Osteocyte (in vitro differentiated cells): ENCODE results near the gene GRID1. TPM values are rescaled to one million over a fixed set of nuclear protein-coding genes. Genes with fewer than 3 reads are reported as not detected.

Experiments
- DNase-seq: peaks from one replicate; pipeline ENCODE4 v3.0.0; 2021; ENCODE audit warnings: mixed read lengths; ENCODE audit not compliant: unreplicated experiment; ENCODE audit errors: extremely low spot score
- H3K27ac Mint-ChIP-seq: one replicate; pipeline ENCODE4 v1.8.0; 2021; ENCODE audit warnings: mild to moderate bottlenecking, mixed read lengths; ENCODE audit not compliant: unreplicated experiment
- H3K27me3 Mint-ChIP-seq: one replicate; pipeline ENCODE4 v1.8.0; 2021; ENCODE audit warnings: mixed read lengths; ENCODE audit not compliant: unreplicated experiment
- H3K36me3 Mint-ChIP-seq: one replicate; pipeline ENCODE4 v1.8.0; 2021; ENCODE audit warnings: mixed read lengths; ENCODE audit not compliant: unreplicated experiment
- H3K4me1 Mint-ChIP-seq: one replicate; pipeline ENCODE4 v1.8.0; 2021; ENCODE audit warnings: mixed read lengths; ENCODE audit not compliant: unreplicated experiment
- H3K4me3 Mint-ChIP-seq: one replicate; pipeline ENCODE4 v1.8.0; 2021; ENCODE audit warnings: mild to moderate bottlenecking, moderate library complexity, mixed read lengths; ENCODE audit not compliant: unreplicated experiment
- H3K9me3 Mint-ChIP-seq: one replicate; pipeline ENCODE4 v1.8.0; 2021; ENCODE audit warnings: mixed read lengths; ENCODE audit not compliant: unreplicated experiment
- total RNA-seq: library from RNA; stranded (reverse); gene quantifications from 2 replicates; pipeline ENCODE4 v1.2.1, GENCODE V29; 2021
- TF ChIP-seq, protein P1 (sequence below): fragments of 200-600 bp; sonication (generic); IDR thresholded peaks from 2 replicates; pipeline ENCODE4 v1.5.0; 2021; ENCODE audit warnings: antibody characterized with exemption, mild to moderate bottlenecking, moderate library complexity

The GRID1 gene
- total RNA-seq, 1 donor from 2014 or later: 0.11 TPM

DNA sequence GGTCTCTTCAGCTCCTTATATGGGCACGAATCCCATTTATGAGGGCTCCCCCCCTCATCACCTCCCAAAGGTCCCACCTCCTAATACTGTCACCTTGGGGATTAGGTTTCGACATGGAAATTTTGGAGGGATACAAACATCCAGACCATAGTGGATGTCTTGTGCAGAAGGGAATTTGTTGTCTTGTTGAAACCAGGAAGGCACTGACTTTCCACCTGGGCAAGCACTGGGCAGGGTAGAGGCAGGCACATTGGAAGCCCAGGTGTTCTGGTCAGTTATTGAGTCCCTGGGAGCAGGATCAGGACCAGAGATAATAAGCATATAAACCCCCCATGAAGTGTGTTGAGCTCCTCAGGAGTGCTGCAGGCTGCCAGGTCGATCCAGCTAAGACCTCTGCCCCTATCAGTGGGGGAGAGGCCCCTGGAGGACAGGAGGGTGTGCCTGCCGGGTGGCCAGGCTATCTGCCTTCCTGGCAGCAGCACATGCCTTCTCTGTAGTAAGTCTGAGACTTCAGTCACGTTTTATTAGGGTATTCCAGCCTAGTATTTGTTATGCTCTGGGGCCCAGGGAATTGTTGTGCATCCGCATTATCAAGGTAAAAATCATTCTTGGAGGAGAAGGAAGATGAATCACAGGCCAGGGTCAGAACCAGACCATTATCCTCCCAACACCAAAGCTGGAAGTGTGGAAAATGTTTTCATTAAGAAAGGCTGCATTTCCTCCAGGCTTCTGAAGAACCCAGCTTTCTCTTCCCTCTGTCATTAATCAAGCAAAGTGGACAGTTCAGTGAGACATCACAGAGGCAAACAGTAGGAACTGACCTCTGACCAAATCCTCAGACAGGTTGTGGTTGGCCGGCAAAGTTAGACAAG, 503.1 kb downstream of the GRID1 start:
- Mint-ChIP-seq H3K4me1 (no peaks in the 10 kb centered on the region), H3K9me3 (peaks cover 5% of the 10 kb centered on the region), H3K27ac (no peak overlapping the region), H3K27me3 (peaks cover 4% of the 10 kb centered on the region), H3K4me3 (no peak overlapping the region), H3K36me3 (no peaks in the 10 kb centered on the region)
- TF ChIP-seq, protein P1, sequence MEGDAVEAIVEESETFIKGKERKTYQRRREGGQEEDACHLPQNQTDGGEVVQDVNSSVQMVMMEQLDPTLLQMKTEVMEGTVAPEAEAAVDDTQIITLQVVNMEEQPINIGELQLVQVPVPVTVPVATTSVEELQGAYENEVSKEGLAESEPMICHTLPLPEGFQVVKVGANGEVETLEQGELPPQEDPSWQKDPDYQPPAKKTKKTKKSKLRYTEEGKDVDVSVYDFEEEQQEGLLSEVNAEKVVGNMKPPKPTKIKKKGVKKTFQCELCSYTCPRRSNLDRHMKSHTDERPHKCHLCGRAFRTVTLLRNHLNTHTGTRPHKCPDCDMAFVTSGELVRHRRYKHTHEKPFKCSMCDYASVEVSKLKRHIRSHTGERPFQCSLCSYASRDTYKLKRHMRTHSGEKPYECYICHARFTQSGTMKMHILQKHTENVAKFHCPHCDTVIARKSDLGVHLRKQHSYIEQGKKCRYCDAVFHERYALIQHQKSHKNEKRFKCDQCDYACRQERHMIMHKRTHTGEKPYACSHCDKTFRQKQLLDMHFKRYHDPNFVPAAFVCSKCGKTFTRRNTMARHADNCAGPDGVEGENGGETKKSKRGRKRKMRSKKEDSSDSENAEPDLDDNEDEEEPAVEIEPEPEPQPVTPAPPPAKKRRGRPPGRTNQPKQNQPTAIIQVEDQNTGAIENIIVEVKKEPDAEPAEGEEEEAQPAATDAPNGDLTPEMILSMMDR: no peak
- DNase-seq: no peak

DNA sequence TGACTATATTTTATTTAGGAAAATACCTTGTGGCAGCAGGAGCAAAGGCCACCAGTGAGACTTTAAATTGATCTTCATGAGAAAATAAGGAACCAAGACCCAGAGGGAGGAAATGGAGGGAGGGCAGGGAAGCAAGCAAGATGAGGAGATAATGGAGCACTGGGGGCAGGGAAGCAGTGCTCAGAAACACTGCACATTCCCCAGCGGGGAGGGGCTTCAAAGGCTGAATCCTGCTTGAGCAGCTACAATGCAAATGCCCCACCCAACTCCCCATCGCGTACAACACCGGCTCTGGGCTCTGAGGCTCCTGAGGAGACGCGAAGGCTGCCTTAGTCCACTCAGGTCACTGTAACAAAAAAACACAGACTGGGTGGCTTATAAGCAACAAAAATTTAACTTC, 503.8 kb downstream of the GRID1 start:
- Mint-ChIP-seq H3K9me3 (peaks cover 5% of the 10 kb centered on the region), H3K4me1 (no peaks in the 10 kb centered on the region)
- TF ChIP-seq, protein P1: no peak

DNA sequence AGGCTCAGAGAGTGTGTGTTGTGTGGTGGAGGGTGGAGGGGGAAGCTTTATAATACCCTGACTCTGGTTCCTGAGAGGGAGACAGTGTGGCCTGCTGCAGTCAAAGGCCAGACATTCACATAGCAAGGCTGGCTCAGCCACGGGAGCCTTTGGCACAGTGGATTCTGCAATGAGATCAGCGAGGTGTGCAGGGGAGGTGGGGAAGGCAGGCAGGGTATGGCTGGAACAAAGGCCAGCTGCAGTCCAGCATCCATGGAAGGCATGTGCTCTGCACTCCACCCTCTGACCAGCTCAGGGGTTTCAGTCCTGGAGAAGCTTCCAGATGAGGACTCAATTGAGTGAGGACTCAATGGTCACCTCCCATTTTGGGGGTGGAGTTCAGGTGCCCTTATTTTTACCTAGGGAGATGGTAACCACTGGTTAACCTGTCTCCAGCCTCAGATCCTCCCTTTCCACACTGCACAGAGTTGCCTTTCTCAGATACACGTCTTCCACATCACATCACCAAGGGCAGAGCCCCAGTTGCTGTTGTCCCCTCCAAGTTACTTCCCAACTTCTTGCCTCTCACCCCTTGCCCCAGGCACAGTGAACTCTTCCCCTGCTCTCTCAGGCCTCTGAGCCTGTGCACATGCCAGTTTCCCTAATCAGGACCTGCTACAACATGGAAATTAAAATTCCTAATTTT, 504.9 kb downstream of the GRID1 start:
- TF ChIP-seq, protein P1: no peak
- Mint-ChIP-seq H3K27me3 (peaks cover 4% of the 10 kb centered on the region), H3K9me3 (peaks cover 12% of the 10 kb centered on the region), H3K27ac (no peak overlapping the region), H3K36me3 (no peaks in the 10 kb centered on the region), H3K4me3 (no peak overlapping the region), H3K4me1 (no peaks in the 10 kb centered on the region)
- DNase-seq: no peak

More for the DNA sequence above, 503.8 kb downstream of the GRID1 start:
- H3K36me3 Mint-ChIP-seq: no peaks in the 10 kb centered on the region
- no peak overlapping the region for H3K27ac Mint-ChIP-seq
- no peak overlapping the region for H3K4me3 Mint-ChIP-seq
- no peak for DNase-seq
- H3K27me3 Mint-ChIP-seq: peaks cover 4% of the 10 kb centered on the region

DNA sequence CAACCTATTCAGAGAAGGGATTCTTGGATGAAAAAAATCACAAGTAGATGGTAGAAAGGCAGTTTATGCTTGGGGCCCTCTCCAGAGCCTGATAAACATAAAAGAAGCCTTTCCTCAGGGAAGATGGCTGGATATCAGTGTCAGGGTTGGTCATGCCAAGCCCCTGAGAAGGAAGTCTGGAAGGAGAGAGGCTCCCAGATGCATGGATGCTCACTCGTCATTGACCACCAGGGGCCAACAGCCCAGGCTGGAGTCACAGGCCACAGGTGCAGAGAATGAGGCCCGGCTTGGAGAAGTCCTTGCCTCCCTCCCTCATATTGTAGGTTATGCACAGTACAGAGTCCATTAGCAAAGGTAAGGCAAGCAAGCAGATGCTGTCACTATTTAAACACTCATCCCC, 506.7 kb downstream of the GRID1 start:
- Mint-ChIP-seq H3K36me3 (no peaks in the 10 kb centered on the region), H3K4me3 (no peak overlapping the region), H3K27ac (no peak overlapping the region), H3K4me1 (no peaks in the 10 kb centered on the region), H3K27me3 (peaks cover 4% of the 10 kb centered on the region), H3K9me3 (peaks cover 12% of the 10 kb centered on the region)
- DNase-seq: no peak
- TF ChIP-seq, protein P1: no peak
